K562 (cell line): ENCODE measurements around the gene ANKRD60. TPM values are rescaled to one million over a fixed set of nuclear protein-coding genes. Genes with fewer than 3 reads are reported as not detected.

ENCODE experiments used
- ATAC-seq: fragments of 200-7000 bp; cut with Tn5 transposase; 3 replicates; pipeline ENCODE4 v1.9.1; 2020; ENCODE audit warnings: moderate library complexity
- BruUV-seq: library from RNA; stranded (reverse); fragments of 400-500 nt; replicated peaks from 2 replicates; lab custom pipeline; 2021; lab: Mats Ljungman, UMichigan
- CTCF ChIA-PET: fragments of 300-600 bp; formaldehyde crosslinking; extraction: SDS; loops from one replicate; lab custom pipeline; 2021; ENCODE audit warnings: low intra/inter-chr PET ratio; lab: Yijun Ruan, JAX
- POLR2A ChIA-PET: fragments of 300-600, 350-650 bp; sonication (Branson Sonifier 250); formaldehyde crosslinking; extraction: SDS; loops from one replicate; lab custom pipeline; 2021; ENCODE audit warnings: antibody characterized with exemption, inconsistent platforms; lab: Yijun Ruan, JAX
- DNase-seq, 4 experiments: peaks; one replicate each; pipeline versions ENCODE4 v3.0.0 to v3.0.0-alpha.2; 2011 to 2018; ENCODE audit warnings: low spot score in 3 of 4, mixed read lengths in 3 of 4; ENCODE audit errors: extremely low read depth in 1 of 4
- FAIRE-seq: peaks from 2 replicates; lab custom pipeline; 2011; peaks lifted over from hg19 to GRCh38; lab: Jason Lieb, UNC
- H2AFZ ChIP-seq: 2 replicates; pipeline ENCODE4 v1.6.0; 2011; ENCODE audit warnings: low read depth, low read length, control low read depth, inconsistent platforms
- H3K27ac ChIP-seq: fragments of 200-600 bp; 3 replicates; pipeline ENCODE4 v1.8.0; 2011; ENCODE audit warnings: low read depth, mild to moderate bottlenecking, control low read depth, inconsistent platforms, low read length, moderate library complexity, mixed read lengths; ENCODE audit errors: extremely low read depth
- H3K27me3 ChIP-seq, 2 experiments: fragments of 300-600 bp in 1 of 2; 2 replicates in 1 of 2; 3 replicates in 1 of 2; pipeline versions ENCODE4 v1.6.0 to v1.8.0; 2011; ENCODE audit warnings: inconsistent platforms in 2 of 2, low read length in 2 of 2, mild to moderate bottlenecking in 1 of 2, mixed read lengths in 1 of 2, moderate library complexity in 1 of 2; ENCODE audit not compliant: control insufficient read depth in 2 of 2, insufficient read depth in 2 of 2
- H3K36me3 ChIP-seq: fragments of 300-600 bp; 3 replicates; pipeline ENCODE4 v1.8.0; 2011; ENCODE audit warnings: mild to moderate bottlenecking, low read length, inconsistent platforms; ENCODE audit not compliant: control insufficient read depth, insufficient read depth
- H3K4me1 ChIP-seq, 2 experiments: fragments of 200-600 bp in 1 of 2; replicated peaks in 1 of 2; 2 replicates in 1 of 2; 3 replicates in 1 of 2; pipeline versions ENCODE4 v1.5.1 to v1.8.0; 2011; ENCODE audit warnings: inconsistent platforms in 2 of 2, low read length in 2 of 2, mild to moderate bottlenecking in 1 of 2, mixed read lengths in 1 of 2, moderate library complexity in 1 of 2; ENCODE audit not compliant: control insufficient read depth in 2 of 2, insufficient read depth in 2 of 2
- H3K4me2 ChIP-seq: 2 replicates; pipeline ENCODE4 v1.6.1; 2011; ENCODE audit warnings: low read length, control low read depth, inconsistent platforms, mixed read lengths; ENCODE audit not compliant: insufficient read depth
- H3K4me3 ChIP-seq: fragments of 200-600 bp; sonication (generic), shearing (Covaris generic); 2 replicates; pipeline ENCODE4 v1.5.1; 2016; ENCODE audit warnings: control low read depth, inconsistent platforms
- H3K79me2 ChIP-seq: fragments of 200-600 bp; 3 replicates; pipeline ENCODE4 v1.8.0; 2011; ENCODE audit warnings: low read length, inconsistent platforms; ENCODE audit not compliant: control insufficient read depth, insufficient read depth
- H3K9ac ChIP-seq, 2 experiments: 2 replicates each; pipeline versions ENCODE4 v1.6.0 to v1.6.1; 2011; ENCODE audit warnings: low read depth in 2 of 2, low read length in 2 of 2, control low read depth in 1 of 2, inconsistent platforms in 1 of 2, mild to moderate bottlenecking in 1 of 2, mixed read lengths in 1 of 2; ENCODE audit not compliant: insufficient read depth in 1 of 2
- H3K9me1 ChIP-seq: one replicate; pipeline ENCODE4 v1.6.0; 2011; ENCODE audit warnings: inconsistent platforms, mild to moderate bottlenecking, low read length, moderate library complexity; ENCODE audit not compliant: control insufficient read depth, insufficient read depth
- H3K9me3 ChIP-seq: replicated peaks from 2 replicates; pipeline ENCODE4 v1.5.1; 2011; ENCODE audit warnings: low read depth, low read length, inconsistent platforms; ENCODE audit not compliant: control insufficient read depth, insufficient read depth
- H4K20me1 ChIP-seq: replicated peaks from 2 replicates; pipeline ENCODE4 v1.6.1; 2011; ENCODE audit warnings: low read length, inconsistent platforms, mixed read lengths; ENCODE audit not compliant: control insufficient read depth, insufficient read depth
- BACH1 ChIP-seq: fragments of 200-800 bp; sonication (Bioruptor generic); IDR thresholded peaks from 2 replicates; pipeline ENCODE4 v1.6.1; 2016; ENCODE audit warnings: missing genetic modification characterization, missing compliant biosample characterization
- CBFA2T2 ChIP-seq: fragments of 450-650 bp; conservative IDR thresholded peaks from 2 replicates; pipeline ENCODE4 v1.6.1; 2017; ENCODE audit warnings: mild to moderate bottlenecking
- ETV6 ChIP-seq, 3 experiments: fragments of 150-350 bp in 1 of 3; sonication (generic) in 1 of 3; formaldehyde crosslinking in 1 of 3; IDR thresholded peaks; 2 replicates each; pipeline versions ENCODE4 v1.6.1 to v1.8.0; 2014 to 2022; ENCODE audit warnings: borderline replicate concordance in 2 of 3, low read depth in 2 of 3, antibody characterized with exemption in 1 of 3, low read length in 1 of 3, mild to moderate bottlenecking in 1 of 3, missing genetic modification reagents in 1 of 3
- RBM15 ChIP-seq: fragments of 200-400 bp; formaldehyde crosslinking; IDR thresholded peaks from 2 replicates; pipeline ENCODE4 v1.6.1; 2018; ENCODE audit warnings: mild to moderate bottlenecking, low read length, moderate library complexity; ENCODE audit not compliant: insufficient read depth
- SP1 ChIP-seq: sonication (generic); formaldehyde crosslinking; IDR thresholded peaks from 2 replicates; pipeline ENCODE4 v1.8.1; 2022; ENCODE audit warnings: mild to moderate bottlenecking, missing genetic modification reagents
- SPI1 ChIP-seq: IDR thresholded peaks from 2 replicates; pipeline ENCODE4 v1.6.1; 2011; ENCODE audit warnings: low read depth, low read length, control low read depth, borderline replicate concordance
- ZNF277 ChIP-seq: fragments of 250-450 bp; sonication (Bioruptor Pico); IDR thresholded peaks from 2 replicates; pipeline ENCODE4 v1.8.0; 2022; ENCODE audit warnings: inconsistent platforms, mild to moderate bottlenecking, moderate library complexity, borderline replicate concordance
- ZNF449 ChIP-seq: fragments of 250-450 bp; sonication (Bioruptor Pico); IDR thresholded peaks from 2 replicates; pipeline ENCODE4 v1.8.0; 2022; ENCODE audit warnings: moderate library complexity, mild to moderate bottlenecking, inconsistent platforms
- WGBS: fragments of 100-300 bp; shearing (Covaris generic); methylation state at CpG from one replicate; pipeline ENCODE4 v1.1.6; 2016; ENCODE audit warnings: low coverage, mixed read lengths; ENCODE audit not compliant: insufficient coverage; ENCODE audit errors: missing lambda C conversion rate; 5-methylcytosine and 5-hydroxymethylcytosine counted together
- in situ Hi-C: fragments of 300-500 bp; cut with MboI; formaldehyde crosslinking; loops from 4 replicates; pipeline ENCODE4 v1.15.0; 2018; ENCODE audit warnings: inconsistent platforms, mixed read lengths
- intact Hi-C: fragments of 100-400 bp; cut with micrococcal nuclease; formaldehyde crosslinking; loops from 2 replicates; pipeline ENCODE4 v1.14.2; 2022
- polyA plus RNA-seq, 8 experiments: library from polyadenylated mRNA; depleted of rRNA in 4 of 8; stranded (reverse) in 5 of 8; unstranded in 3 of 8; fragments of >200 nt; fragmentation: Nextera tagmentation in 2 of 8; fragmentation: Illumina TruSeq in 1 of 8; extraction: Ambion mirVana in 2 of 8; extraction: Trizol in 1 of 8; gene quantifications; 2 replicates each; pipeline versions ENCODE4 v1.2.1 to v1.2.3, GENCODE V29; 2011 to 2014; ENCODE audit warnings: inconsistent platforms in 1 of 8, missing spikeins in 1 of 8
- total RNA-seq, 7 experiments: library from RNA; depleted of rRNA in 6 of 7; stranded (reverse); fragments of >200 nt in 6 of 7; fragmentation: Illumina TruSeq in 2 of 7; extraction: Trizol in 2 of 7; gene quantifications; 2 replicates each; pipeline versions ENCODE4 v1.2.1 to v1.2.3, GENCODE V29; 2011 to 2021; ENCODE audit warnings: low replicate concordance in 1 of 7
- TF ChIP-seq, protein P1 (sequence below): sonication (generic); formaldehyde crosslinking; IDR thresholded peaks from 2 replicates; pipeline ENCODE4 v1.8.0; 2022; ENCODE audit warnings: mild to moderate bottlenecking, missing genetic modification reagents
- TF ChIP-seq, protein P2 (sequence below): fragments of 450-650 bp; IDR thresholded peaks from 2 replicates; pipeline ENCODE4 v1.7.1; 2018; ENCODE audit warnings: mild to moderate bottlenecking, low read depth; ENCODE audit not compliant: partially characterized antibody

ANKRD60 gene
- total and polyA plus RNA-seq, 9 of the 15 experiments (the other 6 are each of a cell fraction or from before 2014, with no cell fraction given): not detected

DNA sequence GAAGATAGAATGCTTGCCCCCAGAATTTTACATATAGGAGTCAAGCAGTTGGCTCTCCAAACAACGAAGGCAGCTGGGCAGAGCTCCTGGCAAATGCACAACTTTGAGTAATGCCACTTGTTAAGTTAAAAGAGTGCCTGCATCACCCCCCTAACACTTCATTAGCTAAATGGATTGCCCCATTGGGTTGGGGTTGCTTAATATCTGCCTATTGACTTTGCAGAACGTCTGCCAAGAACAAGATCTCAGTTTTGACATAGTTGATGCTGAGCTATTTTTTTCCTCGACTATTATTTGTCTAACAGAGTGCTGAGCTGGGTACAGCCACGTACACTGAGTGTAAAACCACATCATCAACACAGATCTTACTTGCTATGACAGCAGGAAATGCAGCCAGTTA is 12.1 kb downstream of the ANKRD60 start (continued):
- TF ChIP-seq, protein P1, sequence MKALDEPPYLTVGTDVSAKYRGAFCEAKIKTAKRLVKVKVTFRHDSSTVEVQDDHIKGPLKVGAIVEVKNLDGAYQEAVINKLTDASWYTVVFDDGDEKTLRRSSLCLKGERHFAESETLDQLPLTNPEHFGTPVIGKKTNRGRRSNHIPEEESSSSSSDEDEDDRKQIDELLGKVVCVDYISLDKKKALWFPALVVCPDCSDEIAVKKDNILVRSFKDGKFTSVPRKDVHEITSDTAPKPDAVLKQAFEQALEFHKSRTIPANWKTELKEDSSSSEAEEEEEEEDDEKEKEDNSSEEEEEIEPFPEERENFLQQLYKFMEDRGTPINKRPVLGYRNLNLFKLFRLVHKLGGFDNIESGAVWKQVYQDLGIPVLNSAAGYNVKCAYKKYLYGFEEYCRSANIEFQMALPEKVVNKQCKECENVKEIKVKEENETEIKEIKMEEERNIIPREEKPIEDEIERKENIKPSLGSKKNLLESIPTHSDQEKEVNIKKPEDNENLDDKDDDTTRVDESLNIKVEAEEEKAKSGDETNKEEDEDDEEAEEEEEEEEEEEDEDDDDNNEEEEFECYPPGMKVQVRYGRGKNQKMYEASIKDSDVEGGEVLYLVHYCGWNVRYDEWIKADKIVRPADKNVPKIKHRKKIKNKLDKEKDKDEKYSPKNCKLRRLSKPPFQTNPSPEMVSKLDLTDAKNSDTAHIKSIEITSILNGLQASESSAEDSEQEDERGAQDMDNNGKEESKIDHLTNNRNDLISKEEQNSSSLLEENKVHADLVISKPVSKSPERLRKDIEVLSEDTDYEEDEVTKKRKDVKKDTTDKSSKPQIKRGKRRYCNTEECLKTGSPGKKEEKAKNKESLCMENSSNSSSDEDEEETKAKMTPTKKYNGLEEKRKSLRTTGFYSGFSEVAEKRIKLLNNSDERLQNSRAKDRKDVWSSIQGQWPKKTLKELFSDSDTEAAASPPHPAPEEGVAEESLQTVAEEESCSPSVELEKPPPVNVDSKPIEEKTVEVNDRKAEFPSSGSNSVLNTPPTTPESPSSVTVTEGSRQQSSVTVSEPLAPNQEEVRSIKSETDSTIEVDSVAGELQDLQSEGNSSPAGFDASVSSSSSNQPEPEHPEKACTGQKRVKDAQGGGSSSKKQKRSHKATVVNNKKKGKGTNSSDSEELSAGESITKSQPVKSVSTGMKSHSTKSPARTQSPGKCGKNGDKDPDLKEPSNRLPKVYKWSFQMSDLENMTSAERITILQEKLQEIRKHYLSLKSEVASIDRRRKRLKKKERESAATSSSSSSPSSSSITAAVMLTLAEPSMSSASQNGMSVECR (CRISPR knock-in tag): no peak
- TF ChIP-seq RBM15 (no peak), SP1 (CRISPR knock-in tag) (no peak), ETV6 (IDR thresholded peaks at IDR 0.05; ENCODE audit: borderline replicate concordance in 1 of 2, low read depth in 2 of 2, low read length in 1 of 2) (no peak), ETV6 (CRISPR knock-in tag; IDR thresholded peaks at IDR 0.05; ENCODE audit: borderline replicate concordance) (no peak)
- TF ChIP-seq, all 486 proteins: peak for 0

DNA sequence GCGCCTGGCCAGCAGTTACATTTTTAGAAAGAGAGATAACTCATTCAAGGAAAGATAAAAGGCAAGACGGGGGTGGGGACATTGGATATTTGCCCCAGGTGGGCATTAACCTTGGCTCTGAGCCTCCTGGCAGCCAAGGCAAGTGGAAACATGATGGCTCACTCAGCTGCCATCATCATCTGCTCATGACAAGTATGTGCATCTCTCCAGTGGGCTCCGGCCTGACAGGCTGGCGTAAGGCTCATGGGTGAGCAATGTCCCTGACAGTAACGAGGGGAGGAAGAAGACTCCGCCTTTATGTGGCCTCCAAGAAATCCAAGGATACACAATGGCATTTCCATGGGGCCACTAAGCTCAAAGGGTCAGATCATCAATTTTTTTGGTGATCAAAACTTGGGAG is 13.3 kb downstream of the ANKRD60 start:
- WGBS: 0% methylated on average over 6 of the region's 6 CpGs
- Histone ChIP-seq H3K9me3 (peaks cover 3% of the 10 kb centered on the region; the same call in 1 of the 2 replicates), H3K4me2 (no peak overlapping the region), H3K9ac (no peak overlapping the region), H3K4me1 (peaks cover 0 to 2% of the 10 kb centered on the region in 2 experiments; a peak in 1 of 5 replicates), H3K36me3 (no peaks in the 10 kb centered on the region), H3K27me3 (peaks cover 32 to 61% of the 10 kb centered on the region in 2 experiments), H2AFZ (no peak overlapping the region), H3K9me1 (no peaks in the 10 kb centered on the region), H3K27ac (no peak overlapping the region), H3K79me2 (no peaks in the 10 kb centered on the region), H3K4me3 (no peak overlapping the region), H4K20me1 (peaks cover 3% of the 10 kb centered on the region)
- in situ Hi-C loops: loop anchor here (25.0 kb wide), 2 partner anchors 603 to 828 kb away; partner anchors contain the start of genes RBM38 and ZBP1
- DNase-seq (no peak), FAIRE-seq (no peak), ATAC-seq (no peak)
- ChIA-PET POLR2A (no interaction called here), CTCF (no interaction called here)
- no TSS peak for BruUV-seq
- intact Hi-C loops: no loop called here
- TF ChIP-seq BACH1 (tag) (no peak), SPI1 (no peak), ZNF277 (CRISPR knock-in tag) (no peak), ZNF449 (CRISPR knock-in tag) (no peak), CBFA2T2 (no peak)
- TF ChIP-seq, protein P2, sequence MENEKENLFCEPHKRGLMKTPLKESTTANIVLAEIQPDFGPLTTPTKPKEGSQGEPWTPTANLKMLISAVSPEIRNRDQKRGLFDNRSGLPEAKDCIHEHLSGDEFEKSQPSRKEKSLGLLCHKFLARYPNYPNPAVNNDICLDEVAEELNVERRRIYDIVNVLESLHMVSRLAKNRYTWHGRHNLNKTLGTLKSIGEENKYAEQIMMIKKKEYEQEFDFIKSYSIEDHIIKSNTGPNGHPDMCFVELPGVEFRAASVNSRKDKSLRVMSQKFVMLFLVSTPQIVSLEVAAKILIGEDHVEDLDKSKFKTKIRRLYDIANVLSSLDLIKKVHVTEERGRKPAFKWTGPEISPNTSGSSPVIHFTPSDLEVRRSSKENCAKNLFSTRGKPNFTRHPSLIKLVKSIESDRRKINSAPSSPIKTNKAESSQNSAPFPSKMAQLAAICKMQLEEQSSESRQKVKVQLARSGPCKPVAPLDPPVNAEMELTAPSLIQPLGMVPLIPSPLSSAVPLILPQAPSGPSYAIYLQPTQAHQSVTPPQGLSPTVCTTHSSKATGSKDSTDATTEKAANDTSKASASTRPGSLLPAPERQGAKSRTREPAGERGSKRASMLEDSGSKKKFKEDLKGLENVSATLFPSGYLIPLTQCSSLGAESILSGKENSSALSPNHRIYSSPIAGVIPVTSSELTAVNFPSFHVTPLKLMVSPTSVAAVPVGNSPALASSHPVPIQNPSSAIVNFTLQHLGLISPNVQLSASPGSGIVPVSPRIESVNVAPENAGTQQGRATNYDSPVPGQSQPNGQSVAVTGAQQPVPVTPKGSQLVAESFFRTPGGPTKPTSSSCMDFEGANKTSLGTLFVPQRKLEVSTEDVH: no peak
